ENCODE measurements around the gene FADS1. TPM values are rescaled to one million over a fixed set of nuclear protein-coding genes. Genes with fewer than 3 reads are reported as not detected.
A peak's percentile ranks its signal among the peaks of the same experiment; 100 is the strongest.

FADS1 gene
- total RNA-seq, 1 experiment from 2014 or later: 105 TPM

DNA sequence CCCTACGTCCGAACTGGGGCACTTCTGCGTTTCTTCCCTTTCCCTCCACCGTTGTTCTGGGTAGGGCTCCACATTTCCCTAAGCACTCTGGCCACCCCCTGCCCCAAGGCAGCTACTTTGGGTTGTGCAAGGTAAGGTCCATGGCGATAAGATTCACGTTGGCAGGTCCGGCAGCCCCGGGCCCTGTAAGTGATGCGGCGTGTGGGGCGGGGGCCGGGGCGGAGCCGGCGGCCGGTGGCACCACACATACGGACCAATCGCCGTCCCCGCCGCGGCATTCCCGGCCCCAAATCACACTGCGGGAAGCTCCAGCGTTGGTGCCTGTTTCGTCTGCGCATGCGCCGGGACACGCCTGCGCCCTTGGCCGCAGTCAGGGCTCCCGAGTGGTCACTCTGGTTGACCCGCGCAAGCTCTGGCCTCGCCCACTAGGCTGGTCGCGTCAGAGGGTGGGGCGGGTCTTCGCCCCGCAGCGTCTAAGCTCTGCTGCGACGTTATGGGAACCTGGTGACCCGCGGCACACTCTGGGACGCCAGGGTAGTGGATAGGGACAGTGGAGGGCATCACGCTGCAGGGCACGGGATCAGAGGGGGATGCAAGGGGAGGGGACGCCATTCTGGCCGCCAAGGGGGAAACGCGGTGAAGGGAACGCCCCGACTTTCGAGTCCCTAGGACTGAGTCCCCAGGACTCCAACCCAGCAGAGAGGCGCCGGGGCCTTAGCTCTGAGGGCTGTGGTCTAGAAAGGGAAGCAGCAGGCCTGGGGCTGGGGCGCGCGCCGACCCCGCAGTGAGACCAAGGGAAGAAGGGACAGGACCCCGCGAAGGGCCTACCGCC, 1.6 kb downstream of the FADS1 start (continued):
- TF ChIP-seq, protein P1, sequence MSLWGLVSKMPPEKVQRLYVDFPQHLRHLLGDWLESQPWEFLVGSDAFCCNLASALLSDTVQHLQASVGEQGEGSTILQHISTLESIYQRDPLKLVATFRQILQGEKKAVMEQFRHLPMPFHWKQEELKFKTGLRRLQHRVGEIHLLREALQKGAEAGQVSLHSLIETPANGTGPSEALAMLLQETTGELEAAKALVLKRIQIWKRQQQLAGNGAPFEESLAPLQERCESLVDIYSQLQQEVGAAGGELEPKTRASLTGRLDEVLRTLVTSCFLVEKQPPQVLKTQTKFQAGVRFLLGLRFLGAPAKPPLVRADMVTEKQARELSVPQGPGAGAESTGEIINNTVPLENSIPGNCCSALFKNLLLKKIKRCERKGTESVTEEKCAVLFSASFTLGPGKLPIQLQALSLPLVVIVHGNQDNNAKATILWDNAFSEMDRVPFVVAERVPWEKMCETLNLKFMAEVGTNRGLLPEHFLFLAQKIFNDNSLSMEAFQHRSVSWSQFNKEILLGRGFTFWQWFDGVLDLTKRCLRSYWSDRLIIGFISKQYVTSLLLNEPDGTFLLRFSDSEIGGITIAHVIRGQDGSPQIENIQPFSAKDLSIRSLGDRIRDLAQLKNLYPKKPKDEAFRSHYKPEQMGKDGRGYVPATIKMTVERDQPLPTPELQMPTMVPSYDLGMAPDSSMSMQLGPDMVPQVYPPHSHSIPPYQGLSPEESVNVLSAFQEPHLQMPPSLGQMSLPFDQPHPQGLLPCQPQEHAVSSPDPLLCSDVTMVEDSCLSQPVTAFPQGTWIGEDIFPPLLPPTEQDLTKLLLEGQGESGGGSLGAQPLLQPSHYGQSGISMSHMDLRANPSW (CRISPR knock-in tag; conservative IDR thresholded peaks at IDR 0.05; ENCODE audit: low read depth): no peak
- peak; percentile 67; the same call in 1 of the 2 replicates for TF ChIP-seq TEAD1 (CRISPR knock-in tag; IDR thresholded peaks at IDR 0.05)
- TF ChIP-seq, protein P2, sequence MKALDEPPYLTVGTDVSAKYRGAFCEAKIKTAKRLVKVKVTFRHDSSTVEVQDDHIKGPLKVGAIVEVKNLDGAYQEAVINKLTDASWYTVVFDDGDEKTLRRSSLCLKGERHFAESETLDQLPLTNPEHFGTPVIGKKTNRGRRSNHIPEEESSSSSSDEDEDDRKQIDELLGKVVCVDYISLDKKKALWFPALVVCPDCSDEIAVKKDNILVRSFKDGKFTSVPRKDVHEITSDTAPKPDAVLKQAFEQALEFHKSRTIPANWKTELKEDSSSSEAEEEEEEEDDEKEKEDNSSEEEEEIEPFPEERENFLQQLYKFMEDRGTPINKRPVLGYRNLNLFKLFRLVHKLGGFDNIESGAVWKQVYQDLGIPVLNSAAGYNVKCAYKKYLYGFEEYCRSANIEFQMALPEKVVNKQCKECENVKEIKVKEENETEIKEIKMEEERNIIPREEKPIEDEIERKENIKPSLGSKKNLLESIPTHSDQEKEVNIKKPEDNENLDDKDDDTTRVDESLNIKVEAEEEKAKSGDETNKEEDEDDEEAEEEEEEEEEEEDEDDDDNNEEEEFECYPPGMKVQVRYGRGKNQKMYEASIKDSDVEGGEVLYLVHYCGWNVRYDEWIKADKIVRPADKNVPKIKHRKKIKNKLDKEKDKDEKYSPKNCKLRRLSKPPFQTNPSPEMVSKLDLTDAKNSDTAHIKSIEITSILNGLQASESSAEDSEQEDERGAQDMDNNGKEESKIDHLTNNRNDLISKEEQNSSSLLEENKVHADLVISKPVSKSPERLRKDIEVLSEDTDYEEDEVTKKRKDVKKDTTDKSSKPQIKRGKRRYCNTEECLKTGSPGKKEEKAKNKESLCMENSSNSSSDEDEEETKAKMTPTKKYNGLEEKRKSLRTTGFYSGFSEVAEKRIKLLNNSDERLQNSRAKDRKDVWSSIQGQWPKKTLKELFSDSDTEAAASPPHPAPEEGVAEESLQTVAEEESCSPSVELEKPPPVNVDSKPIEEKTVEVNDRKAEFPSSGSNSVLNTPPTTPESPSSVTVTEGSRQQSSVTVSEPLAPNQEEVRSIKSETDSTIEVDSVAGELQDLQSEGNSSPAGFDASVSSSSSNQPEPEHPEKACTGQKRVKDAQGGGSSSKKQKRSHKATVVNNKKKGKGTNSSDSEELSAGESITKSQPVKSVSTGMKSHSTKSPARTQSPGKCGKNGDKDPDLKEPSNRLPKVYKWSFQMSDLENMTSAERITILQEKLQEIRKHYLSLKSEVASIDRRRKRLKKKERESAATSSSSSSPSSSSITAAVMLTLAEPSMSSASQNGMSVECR (CRISPR knock-in tag; IDR thresholded peaks at IDR 0.05; ENCODE audit: borderline replicate concordance): 0 out of 2 replicates have a peak, but pooled peaks have one; percentile 50
- TF ChIP-seq GABPB1 (CRISPR knock-in tag; IDR thresholded peaks at IDR 0.05): peak; percentile 22; the same call in 1 of the 2 replicates

DNA sequence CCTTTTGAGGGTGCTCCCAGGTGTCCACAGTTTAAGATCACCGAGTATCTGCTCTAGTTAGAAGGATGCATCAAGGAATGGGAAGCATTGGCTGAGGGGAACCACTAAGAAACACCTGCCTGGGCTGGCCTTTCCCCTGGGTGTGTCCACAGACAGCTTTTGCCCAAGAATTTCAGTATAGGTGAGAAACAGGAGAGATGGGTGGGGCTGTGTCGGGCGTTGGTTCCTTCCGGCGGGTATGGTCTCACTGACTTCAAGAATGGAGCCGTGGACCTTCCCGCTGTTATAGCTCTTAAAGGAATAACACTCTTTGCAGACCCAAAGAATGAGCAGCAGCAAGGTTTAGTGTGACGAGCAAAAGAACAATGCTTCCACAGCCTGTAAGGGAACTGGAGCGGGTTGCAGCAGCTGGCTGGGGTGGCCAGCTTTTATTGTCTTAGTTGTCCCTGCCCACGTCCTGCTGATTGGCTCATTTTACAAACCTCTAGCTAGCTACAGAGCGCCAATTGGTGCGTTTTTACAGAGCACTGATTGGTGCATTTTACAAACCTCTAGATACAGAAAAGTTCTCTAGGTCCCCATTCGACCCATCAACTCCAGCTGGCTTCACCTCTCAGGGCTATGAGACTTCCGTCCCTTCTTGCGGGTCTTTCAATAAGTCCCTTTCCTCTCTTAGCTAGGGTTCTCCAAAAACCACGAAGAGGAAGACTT, 2.4 kb downstream of the FADS1 start:
- Mint-ChIP-seq H3K4me1 (peaks cover 18% of the 10 kb centered on the region), H3K27ac (peak overlapping the region; percentile 100), H3K4me3 (peak overlapping the region; percentile 94), H3K27me3 (ENCODE audit: low read depth) (no peaks in the 10 kb centered on the region; the same call in 1 of the 2 replicates), H3K9me3 (peaks cover 4% of the 10 kb centered on the region; the same call in 1 of the 2 replicates), H3K36me3 (peaks cover 52% of the 10 kb centered on the region)
- DNase-seq (ENCODE audit: low spot score) (no peak), ATAC-seq (0 out of 2 replicates have a peak, but pooled peaks have one; percentile 0)
- TF ChIP-seq, protein P3, sequence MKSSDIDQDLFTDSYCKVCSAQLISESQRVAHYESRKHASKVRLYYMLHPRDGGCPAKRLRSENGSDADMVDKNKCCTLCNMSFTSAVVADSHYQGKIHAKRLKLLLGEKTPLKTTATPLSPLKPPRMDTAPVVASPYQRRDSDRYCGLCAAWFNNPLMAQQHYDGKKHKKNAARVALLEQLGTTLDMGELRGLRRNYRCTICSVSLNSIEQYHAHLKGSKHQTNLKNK (CRISPR knock-in tag; IDR thresholded peaks at IDR 0.05): no peak
- TF ChIP-seq, protein P4, sequence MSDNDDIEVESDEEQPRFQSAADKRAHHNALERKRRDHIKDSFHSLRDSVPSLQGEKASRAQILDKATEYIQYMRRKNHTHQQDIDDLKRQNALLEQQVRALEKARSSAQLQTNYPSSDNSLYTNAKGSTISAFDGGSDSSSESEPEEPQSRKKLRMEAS (CRISPR knock-in tag; IDR thresholded peaks at IDR 0.05): no peak
- TF ChIP-seq, protein P5, sequence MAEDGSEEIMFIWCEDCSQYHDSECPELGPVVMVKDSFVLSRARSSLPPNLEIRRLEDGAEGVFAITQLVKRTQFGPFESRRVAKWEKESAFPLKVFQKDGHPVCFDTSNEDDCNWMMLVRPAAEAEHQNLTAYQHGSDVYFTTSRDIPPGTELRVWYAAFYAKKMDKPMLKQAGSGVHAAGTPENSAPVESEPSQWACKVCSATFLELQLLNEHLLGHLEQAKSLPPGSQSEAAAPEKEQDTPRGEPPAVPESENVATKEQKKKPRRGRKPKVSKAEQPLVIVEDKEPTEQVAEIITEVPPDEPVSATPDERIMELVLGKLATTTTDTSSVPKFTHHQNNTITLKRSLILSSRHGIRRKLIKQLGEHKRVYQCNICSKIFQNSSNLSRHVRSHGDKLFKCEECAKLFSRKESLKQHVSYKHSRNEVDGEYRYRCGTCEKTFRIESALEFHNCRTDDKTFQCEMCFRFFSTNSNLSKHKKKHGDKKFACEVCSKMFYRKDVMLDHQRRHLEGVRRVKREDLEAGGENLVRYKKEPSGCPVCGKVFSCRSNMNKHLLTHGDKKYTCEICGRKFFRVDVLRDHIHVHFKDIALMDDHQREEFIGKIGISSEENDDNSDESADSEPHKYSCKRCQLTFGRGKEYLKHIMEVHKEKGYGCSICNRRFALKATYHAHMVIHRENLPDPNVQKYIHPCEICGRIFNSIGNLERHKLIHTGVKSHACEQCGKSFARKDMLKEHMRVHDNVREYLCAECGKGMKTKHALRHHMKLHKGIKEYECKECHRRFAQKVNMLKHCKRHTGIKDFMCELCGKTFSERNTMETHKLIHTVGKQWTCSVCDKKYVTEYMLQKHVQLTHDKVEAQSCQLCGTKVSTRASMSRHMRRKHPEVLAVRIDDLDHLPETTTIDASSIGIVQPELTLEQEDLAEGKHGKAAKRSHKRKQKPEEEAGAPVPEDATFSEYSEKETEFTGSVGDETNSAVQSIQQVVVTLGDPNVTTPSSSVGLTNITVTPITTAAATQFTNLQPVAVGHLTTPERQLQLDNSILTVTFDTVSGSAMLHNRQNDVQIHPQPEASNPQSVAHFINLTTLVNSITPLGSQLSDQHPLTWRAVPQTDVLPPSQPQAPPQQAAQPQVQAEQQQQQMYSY (CRISPR knock-in tag; IDR thresholded peaks at IDR 0.05): no peak
- TF ChIP-seq, protein P6, sequence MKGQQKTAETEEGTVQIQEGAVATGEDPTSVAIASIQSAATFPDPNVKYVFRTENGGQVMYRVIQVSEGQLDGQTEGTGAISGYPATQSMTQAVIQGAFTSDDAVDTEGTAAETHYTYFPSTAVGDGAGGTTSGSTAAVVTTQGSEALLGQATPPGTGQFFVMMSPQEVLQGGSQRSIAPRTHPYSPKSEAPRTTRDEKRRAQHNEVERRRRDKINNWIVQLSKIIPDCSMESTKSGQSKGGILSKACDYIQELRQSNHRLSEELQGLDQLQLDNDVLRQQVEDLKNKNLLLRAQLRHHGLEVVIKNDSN (CRISPR knock-in tag; IDR thresholded peaks at IDR 0.05): no peak
- TF ChIP-seq NFYB (CRISPR knock-in tag; conservative IDR thresholded peaks at IDR 0.05; ENCODE audit: low read depth) (peak; percentile 88), ZNF396 (CRISPR knock-in tag; IDR thresholded peaks at IDR 0.05; ENCODE audit: borderline replicate concordance) (no peak), CREM (CRISPR knock-in tag; IDR thresholded peaks at IDR 0.05) (no peak)
- TF ChIP-seq, protein P7, sequence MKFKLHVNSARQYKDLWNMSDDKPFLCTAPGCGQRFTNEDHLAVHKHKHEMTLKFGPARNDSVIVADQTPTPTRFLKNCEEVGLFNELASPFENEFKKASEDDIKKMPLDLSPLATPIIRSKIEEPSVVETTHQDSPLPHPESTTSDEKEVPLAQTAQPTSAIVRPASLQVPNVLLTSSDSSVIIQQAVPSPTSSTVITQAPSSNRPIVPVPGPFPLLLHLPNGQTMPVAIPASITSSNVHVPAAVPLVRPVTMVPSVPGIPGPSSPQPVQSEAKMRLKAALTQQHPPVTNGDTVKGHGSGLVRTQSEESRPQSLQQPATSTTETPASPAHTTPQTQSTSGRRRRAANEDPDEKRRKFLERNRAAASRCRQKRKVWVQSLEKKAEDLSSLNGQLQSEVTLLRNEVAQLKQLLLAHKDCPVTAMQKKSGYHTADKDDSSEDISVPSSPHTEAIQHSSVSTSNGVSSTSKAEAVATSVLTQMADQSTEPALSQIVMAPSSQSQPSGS (CRISPR knock-in tag; IDR thresholded peaks at IDR 0.05; ENCODE audit: borderline replicate concordance, low read depth): no peak
- ChIA-PET CTCF (interaction anchor here (0.6 to 5.8 kb wide), 19 partner anchors 14 to 891 kb away, joined by 3 to 64 read pairs (median 8); partner anchors contain the start of genes FADS2, FEN1 and TMEM258), POLR2A (interaction anchor here (0.9 to 3.2 kb wide), 18 partner anchors 9 to 215 kb away, joined by 3 to 66 read pairs (median 4); partner anchors contain the start of genes FADS2, FEN1, FTH1 and TMEM258)
